ENCODE measurements around the gene OLIG3.

Gene OLIG3

GRCh38 chr6:137490006-137490905, 3.9 kb downstream of the OLIG3 start:
- peaks cover 5% of the 10 kb centered on the region for H3K4me1 ChIP-seq (ENCODE audit: insufficient read depth, insufficient read length)
- H3K4me3 ChIP-seq (ENCODE audit: insufficient read length, low read depth): peak overlapping the region; percentile 34

GRCh38 chr6:137489046-137490005, 4.9 kb downstream of the OLIG3 start:
- H3K27me3 ChIP-seq (ENCODE audit: insufficient read depth, insufficient read length): peaks cover 99% of the 10 kb centered on the region

More at GRCh38 chr6:137490006-137490905, 3.9 kb downstream of the OLIG3 start:
- TF ChIP-seq ZNF274 (IDR thresholded peaks at IDR 0.05; ENCODE audit: low read depth, low read length) (no peak), SUZ12 (IDR thresholded peaks at IDR 0.05; ENCODE audit: extremely low read depth, insufficient read depth, insufficient read length) (no peak), YY1 (IDR thresholded peaks at IDR 0.05; ENCODE audit: insufficient read depth, insufficient read length) (no peak)
- Histone ChIP-seq H3K36me3 (ENCODE audit: insufficient read depth, insufficient read length, low read length) (no peaks in the 10 kb centered on the region), H3K9me3 (ENCODE audit: insufficient read depth, low read length) (no peaks in the 10 kb centered on the region), H3K27me3 (ENCODE audit: insufficient read depth, insufficient read length) (peaks cover 100% of the 10 kb centered on the region), H3K9ac (ENCODE audit: insufficient read length, low read depth) (no peak overlapping the region)
- DNase-seq (ENCODE audit: low read depth, low spot score): no peak

DNA sequence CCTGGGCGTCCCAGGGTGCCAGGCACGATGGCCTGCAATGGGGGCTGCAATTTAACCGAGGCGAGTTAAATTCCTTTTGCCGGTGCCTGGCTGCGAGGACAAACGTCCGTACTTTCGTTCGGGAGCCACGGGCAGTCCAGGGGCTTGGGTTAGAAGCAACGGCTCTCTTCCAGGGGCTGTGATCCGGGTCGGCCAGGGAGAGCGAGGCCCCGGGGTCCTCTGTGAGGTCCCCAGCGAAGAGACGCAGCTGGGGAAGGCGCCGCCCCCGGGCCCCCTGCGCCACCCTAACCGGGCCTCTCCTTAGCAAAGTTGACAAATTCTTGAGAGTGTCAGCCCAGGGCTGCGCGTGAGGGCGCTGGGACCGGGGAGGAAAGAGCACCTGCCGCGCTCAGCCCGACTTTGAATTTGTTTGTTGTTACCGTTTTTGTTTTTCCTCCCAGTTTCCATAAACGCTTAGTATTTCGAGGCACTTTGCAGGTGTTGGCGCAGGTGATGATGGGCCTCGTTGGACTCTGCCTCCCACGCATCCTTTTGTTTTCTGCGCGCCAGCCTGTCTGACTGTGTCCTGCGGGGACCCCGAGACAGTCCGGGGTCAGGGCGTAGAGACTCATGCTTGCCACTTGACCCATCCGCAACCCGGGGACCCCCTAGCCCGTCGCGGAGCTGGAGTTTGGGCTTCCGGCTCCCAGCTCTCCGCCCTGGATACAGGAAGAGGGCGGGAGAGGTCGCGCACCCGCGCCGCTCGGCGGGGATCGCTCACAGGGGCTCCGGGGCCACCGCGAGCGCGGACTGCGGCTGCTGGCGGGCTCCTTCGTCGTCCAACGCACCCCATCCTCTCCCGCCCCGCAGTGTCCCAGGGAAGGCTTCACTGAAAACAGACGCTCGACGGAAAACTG, 5.8 kb downstream of the OLIG3 start:
- no peaks in the 10 kb centered on the region for H3K9me3 ChIP-seq (ENCODE audit: insufficient read depth, low read length)
- no peak for DNase-seq (ENCODE audit: low read depth, low spot score)
- peaks cover 90% of the 10 kb centered on the region for H3K27me3 ChIP-seq (ENCODE audit: insufficient read depth, insufficient read length)
- TF ChIP-seq YY1 (IDR thresholded peaks at IDR 0.05; ENCODE audit: insufficient read depth, insufficient read length) (no peak), SUZ12 (IDR thresholded peaks at IDR 0.05; ENCODE audit: extremely low read depth, insufficient read depth, insufficient read length) (peak; percentile 72), ZNF274 (IDR thresholded peaks at IDR 0.05; ENCODE audit: low read depth, low read length) (no peak)
- H3K4me3 ChIP-seq (ENCODE audit: insufficient read length, low read depth): peak overlapping the region; percentile 34
- peaks cover 5% of the 10 kb centered on the region for H3K4me1 ChIP-seq (ENCODE audit: insufficient read depth, insufficient read length)
- H3K36me3 ChIP-seq (ENCODE audit: insufficient read depth, insufficient read length, low read length): no peaks in the 10 kb centered on the region
- peak overlapping the region; percentile 50 for H3K9ac ChIP-seq (ENCODE audit: insufficient read length, low read depth)

More at GRCh38 chr6:137489046-137490005, 4.9 kb downstream of the OLIG3 start:
- TF ChIP-seq ZNF274 (IDR thresholded peaks at IDR 0.05; ENCODE audit: low read depth, low read length) (no peak), SUZ12 (IDR thresholded peaks at IDR 0.05; ENCODE audit: extremely low read depth, insufficient read depth, insufficient read length) (no peak)
- Histone ChIP-seq H3K4me3 (ENCODE audit: insufficient read length, low read depth) (peak overlapping the region; percentile 34), H3K9me3 (ENCODE audit: insufficient read depth, low read length) (no peaks in the 10 kb centered on the region), H3K4me1 (ENCODE audit: insufficient read depth, insufficient read length) (peaks cover 5% of the 10 kb centered on the region), H3K36me3 (ENCODE audit: insufficient read depth, insufficient read length, low read length) (no peaks in the 10 kb centered on the region), H3K9ac (ENCODE audit: insufficient read length, low read depth) (peak overlapping the region; percentile 56)
- DNase-seq (ENCODE audit: low read depth, low spot score): no peak

GRCh38 chr6:137487869-137488149, 6.4 kb downstream of the OLIG3 start:
- Histone ChIP-seq H3K9me3 (ENCODE audit: insufficient read depth, low read length) (no peaks in the 10 kb centered on the region), H3K36me3 (ENCODE audit: insufficient read depth, insufficient read length, low read length) (no peaks in the 10 kb centered on the region), H3K27me3 (ENCODE audit: insufficient read depth, insufficient read length) (peaks cover 84% of the 10 kb centered on the region), H3K4me1 (ENCODE audit: insufficient read depth, insufficient read length) (peaks cover 5% of the 10 kb centered on the region), H3K9ac (ENCODE audit: insufficient read length, low read depth) (peak overlapping the region; percentile 10), H3K4me3 (ENCODE audit: insufficient read length, low read depth) (peak overlapping the region; percentile 34)
- TF ChIP-seq SUZ12 (IDR thresholded peaks at IDR 0.05; ENCODE audit: extremely low read depth, insufficient read depth, insufficient read length): no peak
- no peak for TF ChIP-seq ZNF274 (IDR thresholded peaks at IDR 0.05; ENCODE audit: low read depth, low read length)
- TF ChIP-seq YY1 (IDR thresholded peaks at IDR 0.05; ENCODE audit: insufficient read depth, insufficient read length): no peak
- DNase-seq (ENCODE audit: low read depth, low spot score): no peak

DNA sequence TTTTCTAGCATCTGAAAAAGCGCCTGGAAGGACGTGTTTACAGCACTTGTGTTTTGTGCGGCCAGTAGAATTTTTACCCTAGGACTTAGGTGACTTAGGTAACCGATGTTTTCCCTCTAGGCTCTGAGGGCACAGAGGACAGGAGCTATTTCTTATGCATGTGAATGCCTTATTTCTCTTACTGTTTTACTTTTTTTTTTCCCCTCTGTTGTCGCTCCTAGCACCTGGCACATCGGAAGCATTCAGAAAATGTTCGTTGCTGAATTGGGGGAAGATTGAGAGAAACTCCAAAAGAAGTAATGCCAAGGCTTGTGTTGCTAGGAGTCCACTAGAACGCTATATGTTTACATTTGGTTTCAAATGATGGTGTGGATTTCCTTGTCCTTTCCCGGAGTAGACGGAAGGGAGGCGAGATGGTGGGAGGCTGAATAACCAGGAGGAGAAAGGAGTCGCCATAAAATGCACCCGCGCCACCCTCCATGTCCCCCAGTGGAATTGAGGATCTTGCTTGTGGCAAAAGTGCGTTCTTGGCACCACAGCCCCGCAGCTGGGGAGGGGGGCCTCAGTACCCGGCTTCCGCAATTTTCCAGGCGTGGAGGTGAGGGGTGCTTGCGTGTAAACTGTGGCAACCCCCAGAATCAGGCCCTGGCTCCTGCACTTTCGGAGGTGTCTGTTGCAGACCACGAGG, 6.9 kb downstream of the OLIG3 start:
- DNase-seq (ENCODE audit: low read depth, low spot score): no peak
- Histone ChIP-seq H3K9me3 (ENCODE audit: insufficient read depth, low read length) (no peaks in the 10 kb centered on the region), H3K4me3 (ENCODE audit: insufficient read length, low read depth) (peak overlapping the region; percentile 34)

GRCh38 chr6:137486416-137486815, 7.8 kb downstream of the OLIG3 start:
- no peak overlapping the region for H3K4me3 ChIP-seq (ENCODE audit: insufficient read length, low read depth)

More for the DNA sequence above, 6.9 kb downstream of the OLIG3 start:
- Histone ChIP-seq H3K4me1 (ENCODE audit: insufficient read depth, insufficient read length) (peaks cover 5% of the 10 kb centered on the region), H3K36me3 (ENCODE audit: insufficient read depth, insufficient read length, low read length) (no peaks in the 10 kb centered on the region), H3K9ac (ENCODE audit: insufficient read length, low read depth) (no peak overlapping the region), H3K27me3 (ENCODE audit: insufficient read depth, insufficient read length) (peaks cover 79% of the 10 kb centered on the region)
- no peak for TF ChIP-seq ZNF274 (IDR thresholded peaks at IDR 0.05; ENCODE audit: low read depth, low read length)
- no peak for TF ChIP-seq SUZ12 (IDR thresholded peaks at IDR 0.05; ENCODE audit: extremely low read depth, insufficient read depth, insufficient read length)
- no peak for TF ChIP-seq YY1 (IDR thresholded peaks at IDR 0.05; ENCODE audit: insufficient read depth, insufficient read length)

More at GRCh38 chr6:137486416-137486815, 7.8 kb downstream of the OLIG3 start:
- DNase-seq (ENCODE audit: low read depth, low spot score): no peak
- no peak overlapping the region for H3K9ac ChIP-seq (ENCODE audit: insufficient read length, low read depth)
- H3K4me1 ChIP-seq (ENCODE audit: insufficient read depth, insufficient read length): peaks cover 5% of the 10 kb centered on the region
- H3K9me3 ChIP-seq (ENCODE audit: insufficient read depth, low read length): no peaks in the 10 kb centered on the region
- TF ChIP-seq YY1 (IDR thresholded peaks at IDR 0.05; ENCODE audit: insufficient read depth, insufficient read length): no peak
- no peak for TF ChIP-seq SUZ12 (IDR thresholded peaks at IDR 0.05; ENCODE audit: extremely low read depth, insufficient read depth, insufficient read length)
- TF ChIP-seq ZNF274 (IDR thresholded peaks at IDR 0.05; ENCODE audit: low read depth, low read length): no peak
- H3K27me3 ChIP-seq (ENCODE audit: insufficient read depth, insufficient read length): peaks cover 70% of the 10 kb centered on the region
- H3K36me3 ChIP-seq (ENCODE audit: insufficient read depth, insufficient read length, low read length): no peaks in the 10 kb centered on the region

Measured in NT2/D1 (cell line).